ENCODE measurements around the gene ADGRG3. TPM values are rescaled to one million over a fixed set of nuclear protein-coding genes. Genes with fewer than 3 reads are reported as not detected.
"Not testable (repeated sequence)": the region's sequence is repeated elsewhere in the genome, so short reads cannot be mapped to it uniquely, and the experiment has no call there.

The ADGRG3 gene
- total RNA-seq, 1 donor from 2014 or later = not detected

GRCh38 chr16:57711993-57712392 lies 43.9 kb downstream of the ADGRG3 start:
- Histone ChIP-seq H3K27ac (ENCODE audit: low read depth, low read length) (no peak overlapping the region), H3K79me2 (ENCODE audit: insufficient read depth, low read length) (no peaks in the 10 kb centered on the region), H3K4me3 (ENCODE audit: insufficient read depth, low read depth, low read length) (no peak overlapping the region), H3K36me3 (ENCODE audit: insufficient read depth, low read length) (no peaks in the 10 kb centered on the region), H4K20me1 (ENCODE audit: insufficient read depth, low read length) (no peaks in the 10 kb centered on the region), H3K27me3 (ENCODE audit: insufficient read depth, low read length) (peaks cover 32% of the 10 kb centered on the region), H3K9me3 (ENCODE audit: insufficient read depth, low read depth, low read length) (no peaks in the 10 kb centered on the region), H3K4me2 (ENCODE audit: low read length) (no peak overlapping the region), H2AFZ (ENCODE audit: low read depth, low read length) (no peak overlapping the region), H3K9ac (ENCODE audit: low read length) (no peak overlapping the region), H3K4me1 (ENCODE audit: insufficient read depth, low read length) (no peaks in the 10 kb centered on the region)
- Mint-ChIP-seq H3K36me3 (ENCODE audit: low read depth, unreplicated experiment) (no peaks in the 10 kb centered on the region), H3K9me3 (ENCODE audit: unreplicated experiment) (no peaks in the 10 kb centered on the region), H3K4me1 (ENCODE audit: low read depth, unreplicated experiment) (no peaks in the 10 kb centered on the region), H3K4me3 (ENCODE audit: unreplicated experiment) (no peak overlapping the region), H3K27ac (ENCODE audit: unreplicated experiment) (no peak overlapping the region), H3K27me3 (ENCODE audit: low read depth, unreplicated experiment) (peaks cover 45% of the 10 kb centered on the region)
- no peak for FAIRE-seq
- TF ChIP-seq EZH2 (IDR thresholded peaks at IDR 0.05; ENCODE audit: insufficient read depth, low read length) (no peak), CTCF (IDR thresholded peaks at IDR 0.05; ENCODE audit: insufficient read depth, low read depth, low read length) (no peak)
- DNase-seq (ENCODE audit: low read depth) = no peak

- not testable (repeated sequence) for H3K4me1 ChIP-seq (ENCODE audit: insufficient read depth, low read length); H3K9ac ChIP-seq (ENCODE audit: low read length); H2AFZ ChIP-seq (ENCODE audit: low read depth, low read length); H3K27ac Mint-ChIP-seq (ENCODE audit: unreplicated experiment); H3K4me3 Mint-ChIP-seq (ENCODE audit: unreplicated experiment); FAIRE-seq; H3K4me2 ChIP-seq (ENCODE audit: low read length); H3K9me3 ChIP-seq (ENCODE audit: insufficient read depth, low read depth, low read length); H3K27ac ChIP-seq (ENCODE audit: low read depth, low read length); H4K20me1 ChIP-seq (ENCODE audit: insufficient read depth, low read length); H3K36me3 ChIP-seq (ENCODE audit: insufficient read depth, low read length); H3K36me3 Mint-ChIP-seq (ENCODE audit: low read depth, unreplicated experiment); H3K79me2 ChIP-seq (ENCODE audit: insufficient read depth, low read length); H3K4me1 Mint-ChIP-seq (ENCODE audit: low read depth, unreplicated experiment); H3K4me3 ChIP-seq (ENCODE audit: insufficient read depth, low read depth, low read length); H3K9me3 Mint-ChIP-seq (ENCODE audit: unreplicated experiment); DNase-seq (ENCODE audit: low read depth)
- peaks cover 39% of the 10 kb centered on the region for H3K27me3 Mint-ChIP-seq (ENCODE audit: low read depth, unreplicated experiment)
- peaks cover 32% of the 10 kb centered on the region for H3K27me3 ChIP-seq (ENCODE audit: insufficient read depth, low read length)
Observed at GRCh38 chr16:57712569-57712968, 44.5 kb downstream of the ADGRG3 start.

GRCh38 chr16:57713596-57713995 lies 45.5 kb downstream of the ADGRG3 start:
- H3K9me3 Mint-ChIP-seq (ENCODE audit: unreplicated experiment) = no peaks in the 10 kb centered on the region
- Histone ChIP-seq H3K4me1 (ENCODE audit: insufficient read depth, low read length) (no peaks in the 10 kb centered on the region), H4K20me1 (ENCODE audit: insufficient read depth, low read length) (no peaks in the 10 kb centered on the region), H3K9ac (ENCODE audit: low read length) (no peak overlapping the region), H3K79me2 (ENCODE audit: insufficient read depth, low read length) (no peaks in the 10 kb centered on the region), H3K27ac (ENCODE audit: low read depth, low read length) (no peak overlapping the region), H3K36me3 (ENCODE audit: insufficient read depth, low read length) (no peaks in the 10 kb centered on the region), H3K27me3 (ENCODE audit: insufficient read depth, low read length) (peaks cover 32% of the 10 kb centered on the region), H3K4me2 (ENCODE audit: low read length) (no peak overlapping the region), H3K9me3 (ENCODE audit: insufficient read depth, low read depth, low read length) (no peaks in the 10 kb centered on the region), H2AFZ (ENCODE audit: low read depth, low read length) (peak overlapping the region; percentile 4), H3K4me3 (ENCODE audit: insufficient read depth, low read depth, low read length) (no peak overlapping the region)
- TF ChIP-seq EZH2 (IDR thresholded peaks at IDR 0.05; ENCODE audit: insufficient read depth, low read length) (no peak), CTCF (IDR thresholded peaks at IDR 0.05; ENCODE audit: insufficient read depth, low read depth, low read length) (no peak)
- no peak for DNase-seq (ENCODE audit: low read depth)
- no peaks in the 10 kb centered on the region for H3K36me3 Mint-ChIP-seq (ENCODE audit: low read depth, unreplicated experiment)
- H3K27me3 Mint-ChIP-seq (ENCODE audit: low read depth, unreplicated experiment) = peaks cover 37% of the 10 kb centered on the region
- FAIRE-seq = no peak
- H3K4me1 Mint-ChIP-seq (ENCODE audit: low read depth, unreplicated experiment) = no peaks in the 10 kb centered on the region
- no peak overlapping the region for H3K4me3 Mint-ChIP-seq (ENCODE audit: unreplicated experiment)
- no peak overlapping the region for H3K27ac Mint-ChIP-seq (ENCODE audit: unreplicated experiment)
